Activated T-cell treated with anti-CD3 and anti-CD28 coated beads for 24 hours (primary cell): Measurements from ENCODE around the gene FAIM.
"Not testable (repeated sequence)": the region's sequence is repeated elsewhere in the genome, so short reads cannot be mapped to it uniquely, and the experiment has no call there.

Experiments
- DNase-seq: peaks from one replicate; pipeline ENCODE4 v3.0.0-alpha.2; 2020; ENCODE audit warnings: low read depth

Gene FAIM

DNA sequence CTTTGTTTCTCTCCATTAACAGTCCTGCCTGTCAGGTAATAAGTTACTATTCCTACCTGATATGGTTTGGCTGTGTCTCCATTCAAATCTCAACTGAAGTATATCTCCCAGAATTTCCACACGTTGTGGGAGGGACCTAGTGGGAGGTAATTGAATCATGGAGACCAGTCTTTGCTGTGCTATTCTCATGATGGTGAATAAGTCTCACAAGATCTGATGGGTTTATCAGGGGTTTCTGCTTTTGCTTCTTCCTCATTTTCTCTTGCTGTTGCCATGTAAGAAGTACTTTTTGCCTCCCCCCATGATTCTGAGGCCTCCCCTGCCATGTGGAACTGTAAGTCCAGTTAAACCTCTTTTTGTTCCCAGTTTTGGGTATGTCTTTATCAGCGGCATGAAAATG lies 6.9 kb upstream of the FAIM start:
- DNase-seq = not testable (repeated sequence)

DNA sequence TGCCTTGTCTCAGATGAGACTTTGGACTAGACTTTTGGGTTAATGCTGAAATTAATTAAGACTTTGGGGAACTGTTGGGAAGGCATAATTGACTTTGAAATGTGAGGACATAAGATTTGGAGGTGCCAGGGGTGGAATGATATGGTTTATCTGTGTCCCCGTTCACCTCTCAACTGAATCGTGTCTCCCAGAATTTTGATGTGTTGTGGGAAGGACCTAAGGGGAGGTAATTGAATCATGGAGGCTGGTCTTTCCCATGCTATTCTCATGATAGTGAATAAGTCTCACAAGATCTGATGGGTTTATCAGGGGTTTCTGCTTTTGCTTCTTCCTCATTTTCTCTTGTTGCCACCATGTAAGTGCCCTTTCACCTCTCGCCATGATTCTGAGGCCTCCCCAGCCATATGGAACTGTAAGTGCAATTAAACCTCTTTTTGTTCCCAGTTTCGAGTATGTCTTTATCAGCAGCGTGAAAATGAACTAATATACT lies 4.4 kb upstream of the FAIM start:
- DNase-seq = not testable (repeated sequence)

DNA sequence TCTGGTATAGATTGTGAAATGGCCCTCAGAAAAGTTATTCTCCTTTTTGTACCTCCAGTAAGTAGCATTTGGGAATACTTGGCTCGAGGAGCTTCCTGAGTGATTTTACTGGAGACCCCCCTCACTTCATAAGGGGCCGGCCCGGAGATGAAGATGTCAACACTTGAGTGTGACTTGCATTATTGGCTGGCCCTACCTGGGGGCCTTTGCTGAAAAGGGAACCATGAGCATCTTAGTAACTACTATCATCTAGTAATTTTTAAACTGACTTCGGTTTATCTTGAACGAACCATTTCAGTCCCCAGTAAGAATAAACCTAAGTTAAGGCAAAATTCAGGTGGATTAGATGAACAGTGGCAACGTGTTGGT lies 1.3 kb downstream of the FAIM start:
- DNase-seq = no peak

DNA sequence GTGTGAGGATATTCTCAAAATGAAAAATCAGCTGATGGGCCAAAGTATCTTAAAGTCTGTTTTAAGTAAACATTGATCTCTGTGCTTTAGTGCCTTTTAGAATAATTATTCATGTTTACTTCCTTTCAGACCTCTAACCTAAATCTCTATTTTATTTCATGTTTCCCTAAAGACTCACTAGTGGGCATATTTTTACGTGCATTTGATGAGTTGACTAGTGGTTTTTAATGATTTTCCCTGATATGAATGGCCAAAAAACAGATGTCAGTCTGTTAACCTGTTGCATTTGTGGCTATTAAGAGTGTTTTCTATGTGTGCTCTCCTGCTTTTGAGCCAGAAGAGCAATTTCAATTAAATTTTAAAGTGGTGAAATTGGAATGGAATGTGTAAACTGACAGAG lies 6.9 kb downstream of the FAIM start:
- DNase-seq = no peak

DNA sequence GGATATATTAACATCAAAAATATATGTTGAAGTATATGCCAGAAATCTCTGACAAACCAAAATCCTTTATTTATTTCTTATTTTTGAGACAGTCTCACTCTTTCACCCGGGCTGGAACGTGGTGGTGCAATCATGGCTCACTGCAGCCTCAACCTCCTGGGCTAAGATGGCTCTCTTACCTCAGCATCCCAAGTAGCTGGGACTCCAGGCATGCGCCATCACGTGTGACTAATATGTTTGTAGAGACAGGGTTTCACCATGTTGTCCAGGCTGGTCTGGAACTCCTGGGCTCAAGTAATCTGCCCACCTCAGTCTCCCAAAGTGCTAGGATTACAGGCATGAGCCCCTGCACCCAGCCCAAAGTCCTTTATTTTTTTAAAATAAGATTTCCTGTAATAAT lies 11.9 kb downstream of the FAIM start:
- no peak for DNase-seq

GRCh38 chr3:138624518-138624917 lies 15.9 kb downstream of the FAIM start:
- no peak for DNase-seq

- DNase-seq = no peak
Observed at GRCh38 chr3:138625707-138626365, 17.3 kb downstream of the FAIM start.

DNA sequence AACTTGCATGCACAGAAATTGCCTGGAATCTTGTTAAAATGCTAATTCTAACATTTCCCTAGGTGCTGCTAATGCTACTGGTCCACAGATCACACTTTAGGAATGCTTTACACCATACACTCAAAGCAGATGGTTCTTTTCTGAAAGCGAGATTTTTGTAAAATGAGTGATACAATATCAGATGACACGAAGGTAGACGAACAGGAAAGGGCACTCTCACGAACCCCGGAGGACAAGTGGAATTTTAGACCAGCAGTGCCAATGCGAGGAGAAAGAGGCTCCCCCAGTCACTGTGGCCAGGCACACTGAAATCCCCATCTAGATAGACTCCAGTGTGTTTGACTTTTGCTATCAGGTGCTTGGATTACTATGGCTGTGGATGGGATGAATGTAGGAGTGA lies 21.0 kb downstream of the FAIM start:
- DNase-seq = no peak

- DNase-seq = no peak
Observed at GRCh38 chr3:138638641-138639040, 30.1 kb downstream of the FAIM start.

DNA sequence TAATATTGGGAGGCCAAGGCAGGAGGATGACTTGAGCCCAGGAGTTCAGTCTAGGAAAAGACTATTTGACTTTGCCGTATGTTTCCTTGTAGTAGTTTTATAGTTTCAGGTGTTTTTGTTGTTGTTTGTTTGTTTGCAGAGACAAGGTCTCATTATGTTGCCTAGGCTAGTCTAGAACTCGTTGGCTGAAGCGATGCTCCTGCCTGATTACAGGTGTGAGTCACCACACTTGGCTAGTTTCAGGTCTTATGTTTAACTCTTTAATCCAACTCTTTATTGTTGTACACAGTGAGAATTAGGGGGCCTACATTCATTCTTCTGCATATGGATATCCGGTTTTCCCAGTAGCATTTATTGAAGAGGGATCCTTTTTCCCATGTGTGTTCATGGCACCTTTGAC lies 32.0 kb downstream of the FAIM start:
- DNase-seq = no peak

DNA sequence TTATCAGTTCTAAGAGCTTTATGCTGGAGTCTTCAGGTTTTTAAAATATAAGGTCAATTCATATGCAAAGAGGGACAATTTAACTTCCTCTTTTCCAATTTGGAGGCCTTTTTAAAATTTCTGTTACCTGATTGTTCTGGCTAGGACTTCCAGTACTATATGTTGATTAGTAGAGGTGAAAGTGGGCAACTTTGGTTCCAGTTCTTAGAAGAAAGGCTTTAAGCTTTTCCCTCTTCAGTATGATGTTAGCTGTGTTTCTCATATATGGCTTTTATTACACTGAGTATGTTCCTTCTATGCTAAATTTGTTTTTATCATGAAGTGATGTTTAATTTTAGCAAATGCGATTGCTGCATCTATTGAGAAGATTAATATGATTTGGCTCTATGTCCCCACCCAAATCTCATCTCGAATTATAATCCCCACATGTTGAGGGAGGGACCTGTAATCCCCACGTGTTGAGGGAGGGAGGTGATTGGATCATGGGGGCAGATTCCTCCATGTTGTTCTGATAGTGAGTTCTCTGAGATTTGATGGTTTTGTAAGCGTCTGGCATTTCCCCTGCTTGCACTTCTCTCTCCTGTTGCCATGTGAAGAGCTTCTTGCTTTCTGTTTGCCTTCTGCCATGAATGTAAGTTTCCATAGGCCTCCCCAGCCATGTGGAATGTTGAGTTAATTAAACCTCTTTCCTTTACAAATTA lies 33.8 kb downstream of the FAIM start:
- DNase-seq = no peak

- no peak for DNase-seq
Observed at GRCh38 chr3:138642927-138643253, 34.3 kb downstream of the FAIM start.

DNA sequence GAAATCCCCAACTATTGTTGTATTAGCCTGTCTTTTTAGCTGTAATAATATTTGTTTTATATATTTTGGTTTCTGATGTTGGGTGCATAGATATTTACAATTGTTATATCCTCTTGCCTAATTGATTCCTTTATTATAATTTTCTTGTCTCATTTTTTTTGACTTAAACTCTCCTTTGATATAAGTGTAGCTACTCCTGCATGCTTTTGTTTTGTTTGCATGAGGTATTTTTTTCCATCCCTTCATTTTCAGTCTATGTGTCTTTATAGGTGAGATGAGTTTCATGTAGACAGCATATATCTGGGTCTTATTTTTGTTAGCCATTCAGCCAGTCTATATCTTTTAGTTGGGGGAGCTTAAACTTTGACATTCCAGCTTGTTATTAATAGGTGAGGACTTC lies 37.4 kb downstream of the FAIM start:
- no peak for DNase-seq

DNA sequence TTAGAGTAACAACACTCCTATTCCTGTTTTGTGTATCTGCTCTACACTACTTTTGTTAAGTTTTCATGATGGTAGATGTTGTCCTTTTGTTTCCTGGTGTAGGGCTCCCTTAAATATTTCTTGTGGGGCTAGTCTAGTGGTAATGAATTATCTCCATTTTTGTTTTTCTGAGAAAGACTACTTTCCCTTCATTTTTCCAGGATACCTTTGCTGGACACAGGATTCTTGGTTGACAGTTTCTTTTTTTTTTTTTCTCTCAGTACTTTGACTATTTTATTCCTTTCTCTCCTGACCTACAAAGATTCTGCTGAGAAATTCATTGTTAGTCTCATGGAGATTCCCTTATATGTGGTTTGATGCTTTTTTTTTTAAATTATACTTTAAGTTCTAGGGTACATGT lies 37.9 kb downstream of the FAIM start:
- DNase-seq = no peak

DNA sequence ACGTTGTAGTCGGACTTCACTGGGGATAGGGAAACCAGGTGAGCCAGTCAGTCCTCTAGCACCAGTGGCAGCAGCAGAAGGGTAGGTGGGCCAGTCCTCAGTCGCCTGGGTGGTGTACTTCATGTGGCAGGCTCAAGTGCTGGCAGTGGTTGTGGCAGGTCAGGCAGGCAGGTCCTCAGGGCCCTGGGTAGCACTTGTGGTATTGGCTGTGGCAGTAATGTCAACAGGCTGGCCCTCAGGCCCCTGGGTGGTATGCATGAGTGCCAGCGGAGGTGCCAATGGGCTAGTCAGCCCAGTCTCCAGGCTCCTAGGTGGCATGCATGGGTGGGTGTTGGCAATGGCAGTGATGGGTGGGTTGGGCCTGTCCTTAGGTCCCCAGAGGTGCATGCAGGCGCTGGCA lies 40.6 kb downstream of the FAIM start:
- DNase-seq = no peak

- no peak for DNase-seq
Observed at GRCh38 chr3:138653567-138653966, 45.0 kb downstream of the FAIM start.

DNA sequence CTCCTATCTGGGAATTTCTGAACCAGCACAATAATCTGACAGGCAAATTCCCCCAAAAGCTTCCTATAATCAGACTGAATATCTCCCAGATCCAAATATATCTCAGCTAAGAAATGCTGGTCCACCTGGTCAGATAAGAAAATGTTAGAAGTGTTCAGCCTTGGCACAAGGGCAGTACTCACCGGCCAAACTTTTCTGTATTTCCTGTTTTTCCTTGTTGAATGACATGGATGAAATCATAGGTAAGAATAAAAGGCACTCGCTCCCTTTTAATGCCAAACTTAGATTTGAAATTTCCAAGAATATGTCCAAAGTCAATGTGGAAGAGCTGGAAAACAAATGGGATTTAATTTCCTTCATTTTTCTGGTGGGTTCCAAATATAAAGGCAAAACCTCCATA lies 48.9 kb downstream of the FAIM start:
- no peak for DNase-seq

DNA sequence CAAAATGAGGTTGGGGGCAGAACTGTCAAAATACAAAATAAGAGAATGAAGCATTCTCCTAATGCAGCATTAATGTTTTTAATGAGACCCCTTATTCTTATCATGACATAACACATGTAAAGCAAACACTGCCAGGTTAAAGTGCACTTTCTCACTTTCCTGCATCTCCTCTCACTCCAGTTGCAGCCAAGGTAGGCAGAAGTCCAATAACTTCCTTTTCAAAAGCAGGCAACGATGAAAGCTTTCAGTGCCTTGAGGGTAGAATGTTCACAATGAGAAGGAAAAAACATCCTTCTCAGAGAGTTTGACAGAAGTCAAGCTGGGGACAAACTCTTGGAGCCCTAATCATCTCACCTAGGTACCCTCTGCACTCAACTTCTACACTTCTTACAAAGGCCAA lies 59.5 kb downstream of the FAIM start:
- DNase-seq = no peak

GRCh38 chr3:138670407-138670806 lies 61.8 kb downstream of the FAIM start:
- DNase-seq = no peak

- DNase-seq = no peak
Observed at GRCh38 chr3:138673641-138674530, 65.3 kb downstream of the FAIM start.

GRCh38 chr3:138675393-138675792 lies 66.8 kb downstream of the FAIM start:
- DNase-seq = no peak

- DNase-seq = no peak
Observed at GRCh38 chr3:138678086-138678485, 69.5 kb downstream of the FAIM start.

- DNase-seq = no peak
Observed at GRCh38 chr3:138678874-138679392, 70.4 kb downstream of the FAIM start.
